Karpas-422 (cell line): ENCODE data around the gene NEO1. TPM values are rescaled to one million over a fixed set of nuclear protein-coding genes. Genes with fewer than 3 reads are reported as not detected.

Source experiments
- DNase-seq: peaks from one replicate; pipeline ENCODE4 v3.0.0-alpha.2; 2015
- H2AFZ ChIP-seq: fragments of 200-600 bp; sonication (generic); 2 replicates; pipeline ENCODE4 v1.6.1; 2014; ENCODE audit warnings: antibody characterized with exemption, low read length, mixed read lengths
- H3K27ac ChIP-seq: fragments of 200-600 bp; sonication (generic); 2 replicates; pipeline ENCODE4 v1.5.1; 2014; ENCODE audit warnings: mild to moderate bottlenecking, low read length, moderate library complexity
- H3K27me3 ChIP-seq: fragments of 200-600 bp; sonication (generic); 2 replicates; pipeline ENCODE4 v1.6.1; 2014; ENCODE audit warnings: low read length, mixed read lengths
- H3K36me3 ChIP-seq: fragments of 200-600 bp; sonication (generic); 2 replicates; pipeline ENCODE4 v1.6.1; 2014; ENCODE audit warnings: low read length, mixed read lengths; ENCODE audit not compliant: insufficient read depth
- H3K4me1 ChIP-seq: fragments of 200-600 bp; sonication (generic); 2 replicates; pipeline ENCODE4 v1.6.1; 2014; ENCODE audit warnings: mild to moderate bottlenecking, low read length, mixed read lengths
- H3K4me2 ChIP-seq: fragments of 200-600 bp; sonication (generic); 2 replicates; pipeline ENCODE4 v1.6.1; 2014; ENCODE audit warnings: low read length, low read depth, mild to moderate bottlenecking; ENCODE audit not compliant: poor library complexity, severe bottlenecking
- H3K4me3 ChIP-seq: fragments of 200-600 bp; sonication (generic); 2 replicates; pipeline ENCODE4 v1.5.1; 2014; ENCODE audit warnings: mild to moderate bottlenecking, antibody characterized with exemption, low read length, mixed read lengths
- H3K79me2 ChIP-seq: fragments of 200-600 bp; sonication (generic); 2 replicates; pipeline ENCODE4 v1.6.1; 2014; ENCODE audit warnings: mild to moderate bottlenecking, low read length, mixed read lengths
- H3K9ac ChIP-seq: fragments of 200-600 bp; sonication (generic); 2 replicates; pipeline ENCODE4 v1.6.0; 2014; ENCODE audit warnings: low read length
- H3K9me2 ChIP-seq: fragments of 200-600 bp; sonication (generic), shearing (Covaris generic); replicated peaks from 2 replicates; pipeline ENCODE4 v1.6.0; 2014; ENCODE audit warnings: mild to moderate bottlenecking, low read length, moderate library complexity; ENCODE audit not compliant: insufficient read depth
- H3K9me3 ChIP-seq: fragments of 300-700, 200-600 bp; sonication (generic); 2 replicates; pipeline ENCODE4 v1.6.1; 2014; ENCODE audit warnings: low read length, mixed read lengths
- H4K20me1 ChIP-seq: fragments of 200-600 bp; sonication (generic); 2 replicates; pipeline ENCODE4 v1.6.1; 2014; ENCODE audit warnings: mild to moderate bottlenecking, antibody characterized with exemption, low read length, low read depth; ENCODE audit not compliant: insufficient read depth
- total RNA-seq: library from RNA; depleted of rRNA; stranded (reverse); fragments of >200 nt; shearing (Covaris generic); gene quantifications from 2 replicates; pipeline ENCODE4 v1.2.3, GENCODE V29; 2014; ENCODE audit warnings: low replicate concordance

NEO1 gene
- total RNA-seq, 1 experiment from 2014 or later: 7.6 TPM

GRCh38 chr15:73330206-73331051 lies 278.2 kb downstream of the NEO1 start:
- H3K9me2 ChIP-seq: no peaks in the 10 kb centered on the region
- H4K20me1 ChIP-seq: no peaks in the 10 kb centered on the region; the same call in 1 of the 2 replicates
- H3K27ac ChIP-seq: no peak overlapping the region
- H3K4me2 ChIP-seq: no peak overlapping the region
- no peaks in the 10 kb centered on the region for H3K4me1 ChIP-seq
- H2AFZ ChIP-seq: no peak overlapping the region
- H3K4me3 ChIP-seq: no peak overlapping the region
- H3K36me3 ChIP-seq: no peaks in the 10 kb centered on the region
- H3K9ac ChIP-seq: no peak overlapping the region
- no peaks in the 10 kb centered on the region for H3K27me3 ChIP-seq
- no peak for DNase-seq
- H3K79me2 ChIP-seq: no peaks in the 10 kb centered on the region
- no peaks in the 10 kb centered on the region for H3K9me3 ChIP-seq

- Histone ChIP-seq H3K27me3 (no peaks in the 10 kb centered on the region), H3K4me2 (no peak overlapping the region), H3K79me2 (no peaks in the 10 kb centered on the region), H3K4me3 (no peak overlapping the region), H3K9me2 (no peaks in the 10 kb centered on the region), H4K20me1 (no peaks in the 10 kb centered on the region; the same call in 1 of the 2 replicates), H3K4me1 (no peaks in the 10 kb centered on the region), H3K27ac (no peak overlapping the region), H2AFZ (no peak overlapping the region), H3K9me3 (no peaks in the 10 kb centered on the region), H3K36me3 (no peaks in the 10 kb centered on the region), H3K9ac (no peak overlapping the region)
- DNase-seq: no peak
Observed at GRCh38 chr15:73331501-73331900, 279.2 kb downstream of the NEO1 start.

GRCh38 chr15:73331991-73332925 lies 280.0 kb downstream of the NEO1 start:
- Histone ChIP-seq H3K79me2 (no peaks in the 10 kb centered on the region), H3K27ac (no peak overlapping the region), H3K4me3 (no peak overlapping the region), H3K9ac (no peak overlapping the region), H4K20me1 (no peaks in the 10 kb centered on the region; the same call in 1 of the 2 replicates), H2AFZ (no peak overlapping the region), H3K9me2 (no peaks in the 10 kb centered on the region), H3K4me2 (no peak overlapping the region), H3K4me1 (no peaks in the 10 kb centered on the region), H3K27me3 (no peaks in the 10 kb centered on the region), H3K36me3 (no peaks in the 10 kb centered on the region), H3K9me3 (no peaks in the 10 kb centered on the region)
- no peak for DNase-seq

- Histone ChIP-seq H4K20me1 (no peaks in the 10 kb centered on the region; the same call in 1 of the 2 replicates), H3K27me3 (no peaks in the 10 kb centered on the region)
Observed at GRCh38 chr15:73333001-73333400, 280.7 kb downstream of the NEO1 start.

GRCh38 chr15:73334086-73334485 lies 281.8 kb downstream of the NEO1 start:
- DNase-seq: no peak
- Histone ChIP-seq H3K4me3 (no peak overlapping the region), H4K20me1 (no peaks in the 10 kb centered on the region; the same call in 1 of the 2 replicates)

More at GRCh38 chr15:73333001-73333400, 280.7 kb downstream of the NEO1 start:
- Histone ChIP-seq H2AFZ (no peak overlapping the region), H3K4me2 (no peak overlapping the region), H3K4me3 (no peak overlapping the region), H3K4me1 (no peaks in the 10 kb centered on the region), H3K79me2 (no peaks in the 10 kb centered on the region), H3K9me3 (no peaks in the 10 kb centered on the region), H3K9ac (no peak overlapping the region), H3K9me2 (no peaks in the 10 kb centered on the region), H3K36me3 (no peaks in the 10 kb centered on the region), H3K27ac (no peak overlapping the region)
- no peak for DNase-seq

GRCh38 chr15:73335026-73335425 lies 282.8 kb downstream of the NEO1 start:
- no peaks in the 10 kb centered on the region for H3K9me2 ChIP-seq
- H3K27ac ChIP-seq: no peak overlapping the region
- H3K4me2 ChIP-seq: no peak overlapping the region
- no peaks in the 10 kb centered on the region for H3K27me3 ChIP-seq
- H3K4me3 ChIP-seq: no peak overlapping the region
- H4K20me1 ChIP-seq: no peaks in the 10 kb centered on the region; the same call in 1 of the 2 replicates
- H3K9me3 ChIP-seq: no peaks in the 10 kb centered on the region
- no peaks in the 10 kb centered on the region for H3K4me1 ChIP-seq
- no peaks in the 10 kb centered on the region for H3K36me3 ChIP-seq
- H3K79me2 ChIP-seq: no peaks in the 10 kb centered on the region
- no peak overlapping the region for H3K9ac ChIP-seq
- no peak overlapping the region for H2AFZ ChIP-seq
- DNase-seq: no peak

More at GRCh38 chr15:73334086-73334485, 281.8 kb downstream of the NEO1 start:
- H3K9me3 ChIP-seq: no peaks in the 10 kb centered on the region
- no peaks in the 10 kb centered on the region for H3K79me2 ChIP-seq
- no peak overlapping the region for H2AFZ ChIP-seq
- no peak overlapping the region for H3K4me2 ChIP-seq
- no peak overlapping the region for H3K9ac ChIP-seq
- no peaks in the 10 kb centered on the region for H3K4me1 ChIP-seq
- H3K27ac ChIP-seq: no peak overlapping the region
- H3K9me2 ChIP-seq: no peaks in the 10 kb centered on the region
- H3K36me3 ChIP-seq: no peaks in the 10 kb centered on the region
- no peaks in the 10 kb centered on the region for H3K27me3 ChIP-seq

- Histone ChIP-seq H3K9me2 (no peaks in the 10 kb centered on the region), H3K27me3 (no peaks in the 10 kb centered on the region), H3K4me2 (no peak overlapping the region), H4K20me1 (no peaks in the 10 kb centered on the region; the same call in 1 of the 2 replicates), H3K36me3 (no peaks in the 10 kb centered on the region), H2AFZ (no peak overlapping the region), H3K27ac (no peak overlapping the region), H3K79me2 (no peaks in the 10 kb centered on the region), H3K4me3 (no peak overlapping the region), H3K9ac (no peak overlapping the region), H3K9me3 (no peaks in the 10 kb centered on the region), H3K4me1 (no peaks in the 10 kb centered on the region)
- no peak for DNase-seq
Observed at GRCh38 chr15:73335471-73335870, 283.2 kb downstream of the NEO1 start.

GRCh38 chr15:73336756-73337155 lies 284.5 kb downstream of the NEO1 start:
- no peak for DNase-seq
- Histone ChIP-seq H3K4me1 (no peaks in the 10 kb centered on the region), H3K4me3 (no peak overlapping the region), H3K4me2 (no peak overlapping the region), H3K27me3 (no peaks in the 10 kb centered on the region), H3K79me2 (no peaks in the 10 kb centered on the region), H3K9me3 (no peaks in the 10 kb centered on the region), H3K9me2 (no peaks in the 10 kb centered on the region), H3K36me3 (no peaks in the 10 kb centered on the region), H4K20me1 (no peaks in the 10 kb centered on the region; the same call in 1 of the 2 replicates), H3K9ac (no peak overlapping the region), H3K27ac (no peak overlapping the region), H2AFZ (no peak overlapping the region)
